ENCODE data around the gene ELK4.

ELK4 gene

DNA sequence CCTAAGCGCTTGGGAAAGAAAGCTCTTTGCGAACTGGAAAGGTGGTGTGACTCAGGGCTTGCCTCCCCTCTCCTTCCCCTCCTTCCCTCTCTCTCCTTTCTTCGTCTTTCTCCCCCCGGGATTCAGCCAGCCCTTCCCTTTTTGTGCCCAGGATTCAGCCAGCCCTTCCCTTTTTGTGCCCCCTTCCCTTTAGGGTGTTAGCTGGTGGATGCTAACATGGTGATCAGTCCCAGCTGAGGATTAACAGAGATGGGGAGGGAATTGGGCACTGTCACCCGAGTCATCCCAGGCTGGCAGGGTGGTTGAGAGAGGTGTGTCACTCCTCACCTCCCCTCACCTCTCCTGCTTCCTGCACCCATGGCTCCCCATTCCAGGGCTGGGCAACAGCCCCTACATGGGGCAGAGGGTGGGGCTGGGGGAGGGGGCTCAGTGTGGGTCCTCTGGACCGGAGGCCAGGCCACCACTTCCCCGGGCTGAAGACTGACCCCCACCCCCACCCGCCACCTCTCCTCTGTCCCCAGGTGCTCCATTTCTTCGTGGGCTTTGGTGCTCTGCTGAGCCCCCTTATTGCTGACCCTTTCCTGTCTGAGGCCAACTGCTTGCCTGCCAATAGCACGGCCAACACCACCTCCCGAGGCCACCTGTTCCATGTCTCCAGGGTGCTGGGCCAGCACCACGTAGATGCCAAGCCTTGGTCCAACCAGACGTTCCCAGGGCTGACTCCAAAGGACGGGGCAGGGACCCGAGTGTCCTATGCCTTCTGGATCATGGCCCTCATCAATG, 51.5 kb downstream of the ELK4 start:
- no peak for DNase-seq

DNA sequence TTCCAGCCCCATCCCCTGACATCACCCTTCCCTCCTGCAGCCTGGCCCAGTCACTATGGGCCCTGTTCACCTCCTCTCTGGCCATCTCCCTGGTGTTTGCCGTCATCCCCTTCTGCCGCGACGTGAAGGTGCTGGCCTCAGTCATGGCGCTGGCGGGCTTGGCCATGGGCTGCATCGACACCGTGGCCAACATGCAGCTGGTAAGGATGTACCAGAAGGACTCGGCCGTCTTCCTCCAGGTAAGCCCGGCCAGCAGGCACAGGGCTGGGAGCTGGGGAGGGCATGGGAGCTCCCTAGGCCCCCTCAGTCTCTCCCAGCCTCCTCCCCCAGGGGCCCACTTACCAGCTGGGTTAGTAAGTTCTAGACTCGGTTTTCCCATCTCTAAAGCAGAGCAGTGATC, 52.1 kb downstream of the ELK4 start:
- DNase-seq, result no peak

DNA sequence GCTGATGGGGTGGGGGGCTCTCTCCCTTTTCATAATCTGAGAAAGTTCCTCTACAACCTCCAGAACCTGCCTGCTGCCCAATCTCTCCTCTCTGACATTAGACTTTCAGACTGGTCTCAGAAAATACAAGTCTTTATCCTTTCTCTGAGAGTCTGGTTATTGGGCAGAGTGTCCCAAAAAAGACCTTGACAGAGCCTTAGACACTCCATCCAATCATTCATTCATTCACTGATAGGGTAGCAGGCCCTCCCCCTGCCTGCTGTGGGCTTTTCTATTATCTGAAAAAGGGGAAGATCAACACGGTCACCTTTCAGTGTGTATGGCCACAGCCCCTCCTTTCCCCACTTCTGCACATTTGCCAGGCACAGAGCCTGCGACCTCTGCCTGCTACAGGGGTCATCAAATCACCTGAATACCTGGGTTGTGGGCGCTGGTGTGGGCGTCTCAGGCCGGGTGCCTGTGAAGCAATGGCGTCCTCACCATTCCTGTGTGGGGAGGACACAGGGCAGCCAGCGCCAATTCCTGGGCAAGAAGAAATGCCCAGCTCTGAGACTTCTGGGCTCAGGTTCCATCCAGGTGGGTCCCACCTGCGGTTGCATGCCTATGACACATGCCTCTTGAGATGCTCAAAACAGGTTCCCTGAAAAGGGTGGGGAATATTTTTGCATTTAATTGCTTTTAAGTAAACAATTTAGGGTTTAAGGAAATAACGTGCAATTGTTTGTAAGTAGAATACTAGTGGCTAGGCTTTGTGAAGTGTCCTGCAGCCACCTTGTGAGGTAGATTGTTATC, 52.8 kb downstream of the ELK4 start:
- DNase-seq, result no peak

DNA sequence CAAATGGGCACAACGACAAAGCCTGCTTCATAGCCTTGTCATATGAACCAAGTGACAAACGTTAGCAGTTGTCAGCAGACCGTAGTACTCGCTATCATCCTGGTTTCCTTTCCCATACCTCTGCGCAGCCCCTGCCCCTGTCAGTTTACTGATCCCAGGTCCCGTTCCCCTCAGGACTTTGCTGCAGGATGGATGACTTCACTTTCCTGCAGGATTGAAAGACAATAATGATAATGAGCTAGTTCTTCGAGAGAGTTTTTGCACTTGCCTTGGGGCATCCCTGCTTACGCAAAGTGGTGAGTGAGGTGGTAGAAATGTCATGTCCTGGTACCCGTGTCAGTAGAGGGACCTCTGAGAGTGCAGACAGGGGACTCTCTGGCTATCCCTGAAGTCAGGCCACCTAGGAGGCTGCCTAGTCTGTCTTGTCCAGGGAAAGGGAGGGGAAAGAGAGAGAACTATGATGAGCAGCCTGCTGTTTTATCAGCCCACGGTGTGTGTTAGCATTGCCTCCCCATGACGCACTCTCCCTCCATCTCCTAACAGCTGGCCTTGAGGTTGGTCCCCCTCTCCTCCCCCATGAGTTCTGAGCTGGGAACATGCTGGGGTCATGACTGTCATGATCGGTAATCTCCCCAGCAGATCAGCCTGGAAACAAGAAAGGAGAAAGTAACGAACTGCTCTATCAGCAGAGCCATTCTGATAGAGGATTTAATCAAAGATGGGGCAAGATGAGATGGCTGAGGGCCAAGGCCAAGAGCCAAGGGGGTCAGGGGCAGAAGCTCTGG, 53.7 kb downstream of the ELK4 start:
- no peak for DNase-seq

DNA sequence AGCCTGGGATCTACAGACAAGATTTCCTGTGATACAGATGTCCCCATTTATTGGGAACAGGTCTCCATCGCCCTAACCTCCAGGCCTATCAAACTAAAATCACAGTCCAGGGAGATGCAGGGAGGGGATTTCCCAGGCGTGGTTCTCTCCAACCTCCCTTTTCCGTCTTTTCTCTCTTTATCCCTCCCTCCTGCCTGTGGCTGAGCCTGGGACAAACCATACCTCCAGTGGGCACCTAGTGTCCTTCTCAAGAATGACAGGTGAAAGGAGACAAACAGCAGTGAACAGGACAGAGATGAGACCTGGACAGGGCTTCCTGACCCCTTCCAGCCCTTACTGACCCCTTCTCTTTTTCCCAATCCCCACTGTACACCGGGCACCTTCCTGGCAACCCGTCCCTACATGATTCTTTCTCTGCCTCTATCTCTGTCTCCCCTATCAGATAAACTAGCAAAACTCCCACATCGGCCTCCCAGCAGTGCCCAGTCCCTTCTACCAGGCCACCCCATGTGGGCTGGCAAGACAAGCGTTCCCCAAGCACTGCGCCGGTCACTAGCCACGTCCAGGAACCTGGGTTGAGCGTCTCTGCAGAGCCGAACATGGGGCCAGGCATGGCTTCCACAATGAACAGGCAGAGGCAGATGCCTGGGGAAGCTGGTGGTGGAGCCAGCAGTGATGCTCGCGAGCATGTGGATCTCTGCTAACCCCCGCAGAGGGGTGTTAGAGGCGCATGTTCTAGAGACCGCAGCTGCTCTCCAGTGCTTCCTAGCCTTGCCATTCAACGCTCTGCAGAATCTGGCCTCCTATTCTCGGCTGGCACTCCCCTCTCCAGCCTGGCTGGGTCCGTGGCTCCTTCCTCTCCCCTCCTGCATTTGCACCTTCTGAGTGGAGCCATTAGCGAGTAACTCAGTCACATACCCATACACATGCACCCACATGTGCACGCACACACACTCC, 54.7 kb downstream of the ELK4 start:
- no peak for DNase-seq

DNA sequence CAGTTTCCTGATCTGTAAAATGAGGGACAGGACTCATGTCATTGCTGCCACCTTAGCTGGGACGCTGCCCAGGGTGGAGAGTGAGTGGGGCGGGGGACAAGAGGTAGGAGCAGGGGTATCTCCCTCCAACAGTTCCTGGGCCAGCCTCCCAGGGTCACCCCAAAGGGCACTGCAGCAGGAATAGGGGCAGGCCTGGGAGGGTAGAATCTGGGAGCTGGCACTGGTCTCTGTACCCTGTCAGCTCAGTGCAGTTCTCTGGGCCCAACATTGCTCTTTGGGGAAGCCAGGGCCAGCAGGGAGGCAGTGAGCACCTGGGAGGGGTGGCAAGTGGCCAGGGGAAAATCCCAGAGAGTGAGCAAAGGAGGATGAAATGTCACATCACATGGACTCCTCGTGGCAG, 55.8 kb downstream of the ELK4 start:
- no peak for DNase-seq

DNA sequence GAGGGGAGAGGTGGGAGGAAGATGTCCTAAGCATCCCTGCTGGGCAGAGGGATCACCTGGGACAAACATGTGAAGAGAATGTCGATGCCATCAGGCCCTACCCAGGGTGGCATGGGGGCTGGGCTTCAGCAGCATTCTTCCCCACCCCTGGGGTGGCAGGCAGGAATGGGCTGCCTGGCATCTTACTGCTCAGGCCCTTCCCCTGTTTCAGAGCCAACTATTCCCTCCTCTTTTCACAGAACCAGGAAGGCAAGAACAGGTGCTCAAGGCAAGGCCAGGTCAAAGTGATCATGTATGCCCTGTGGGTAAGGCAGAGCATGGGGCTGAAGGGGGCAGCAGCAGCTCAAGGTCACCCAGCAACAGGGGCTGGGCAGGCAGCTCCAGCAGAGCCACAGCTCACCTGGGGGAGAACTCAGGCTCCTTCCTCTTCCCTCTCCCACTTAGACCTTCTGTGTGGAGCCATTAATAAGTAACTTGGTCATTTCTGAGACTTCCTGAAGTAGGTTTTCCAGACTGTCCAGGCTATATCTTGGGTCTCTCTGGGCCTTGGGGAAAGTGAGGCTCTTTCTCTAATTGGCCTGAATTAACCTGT, 56.4 kb downstream of the ELK4 start:
- DNase-seq, result no peak

DNA sequence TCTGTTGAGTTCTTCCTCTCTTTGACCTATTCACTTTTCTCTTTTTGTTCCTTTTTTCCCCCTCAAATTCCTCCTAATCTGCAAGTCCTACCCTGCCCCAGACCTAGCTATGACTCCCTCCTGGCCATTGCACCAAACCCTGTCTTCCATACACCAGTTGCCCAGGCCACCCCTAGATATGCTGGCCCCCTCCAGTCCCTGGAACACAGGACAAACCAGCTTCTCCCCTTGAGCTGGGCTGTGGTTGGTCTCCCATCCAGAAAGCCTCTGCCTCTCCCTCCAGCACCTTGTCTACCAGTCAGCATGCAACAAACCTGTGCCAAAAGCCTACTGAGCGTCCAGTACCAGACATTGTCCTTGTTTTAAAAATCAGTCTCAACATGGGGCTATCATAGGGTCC, 59.4 kb downstream of the ELK4 start:
- no peak for DNase-seq

DNA sequence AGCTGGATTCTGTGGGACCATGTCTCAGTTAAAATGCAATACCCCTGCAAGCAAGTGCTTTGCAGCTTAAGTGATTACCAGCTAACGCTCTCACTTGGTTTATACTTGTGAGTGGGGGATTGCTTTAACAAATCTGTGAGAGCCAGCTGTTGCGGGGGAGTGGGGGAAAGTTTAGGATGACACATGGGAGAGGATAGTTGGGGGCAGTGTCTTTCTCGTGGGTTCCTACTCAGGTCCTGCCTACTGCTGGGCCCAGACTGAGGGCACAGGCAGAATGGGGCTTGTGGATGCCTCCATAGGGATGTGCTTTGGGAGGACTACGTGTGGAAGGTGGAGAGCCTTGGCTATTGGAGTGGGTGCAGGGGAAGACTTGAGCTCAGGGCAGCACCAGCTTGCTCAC, 60.1 kb downstream of the ELK4 start:
- no peak for DNase-seq

DNA sequence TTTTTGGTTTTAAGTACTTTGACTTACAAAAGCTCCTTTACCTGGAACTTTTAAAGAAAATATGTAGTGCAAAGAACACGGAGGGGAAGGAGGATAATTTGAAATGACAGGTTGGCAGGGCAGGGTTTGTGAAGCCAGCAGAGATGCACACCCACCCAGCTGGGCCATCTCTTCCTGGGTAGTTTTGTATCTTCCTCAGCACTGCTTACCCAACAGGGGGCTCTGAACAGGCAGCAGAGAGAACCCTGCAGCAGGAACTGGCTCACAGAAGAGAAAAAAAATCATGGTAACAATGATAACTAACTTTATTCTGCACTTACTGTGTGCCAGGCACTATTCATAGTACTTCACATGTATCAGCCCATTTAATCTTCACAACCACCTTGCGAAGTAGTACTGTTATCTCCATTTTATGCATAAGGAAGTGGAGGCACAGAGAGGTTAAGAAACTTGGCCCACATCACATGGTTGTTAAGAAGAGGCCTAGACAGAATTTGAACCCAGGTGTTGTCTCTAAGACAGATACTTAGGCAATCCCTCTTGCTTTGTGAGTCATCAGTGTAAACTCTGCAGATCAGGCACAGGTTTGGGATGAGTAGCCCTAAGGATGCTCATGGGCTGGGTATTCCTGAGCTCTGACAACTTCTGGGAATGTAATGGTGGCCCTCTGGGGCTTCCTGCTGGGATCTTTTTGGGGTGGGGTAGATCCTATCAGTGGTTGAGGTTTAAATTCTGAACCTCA, 60.8 kb downstream of the ELK4 start:
- no peak for DNase-seq

DNA sequence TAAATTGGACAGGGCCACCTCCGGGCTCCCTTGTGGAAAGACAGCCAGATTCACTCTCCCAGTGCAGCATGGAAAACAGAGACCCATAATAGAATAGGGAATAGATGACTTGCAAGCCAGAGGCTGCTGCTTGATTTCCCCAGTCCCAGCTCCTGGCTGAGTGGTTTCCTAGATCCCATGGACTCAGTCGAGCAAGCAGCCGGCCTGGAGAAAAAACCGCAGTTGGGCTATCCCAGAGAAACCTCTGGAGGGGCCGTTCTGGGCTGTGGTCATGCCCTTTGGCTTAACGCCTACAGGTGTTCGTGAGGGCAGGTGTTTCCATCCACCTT, 61.7 kb downstream of the ELK4 start:
- no peak for DNase-seq

DNA sequence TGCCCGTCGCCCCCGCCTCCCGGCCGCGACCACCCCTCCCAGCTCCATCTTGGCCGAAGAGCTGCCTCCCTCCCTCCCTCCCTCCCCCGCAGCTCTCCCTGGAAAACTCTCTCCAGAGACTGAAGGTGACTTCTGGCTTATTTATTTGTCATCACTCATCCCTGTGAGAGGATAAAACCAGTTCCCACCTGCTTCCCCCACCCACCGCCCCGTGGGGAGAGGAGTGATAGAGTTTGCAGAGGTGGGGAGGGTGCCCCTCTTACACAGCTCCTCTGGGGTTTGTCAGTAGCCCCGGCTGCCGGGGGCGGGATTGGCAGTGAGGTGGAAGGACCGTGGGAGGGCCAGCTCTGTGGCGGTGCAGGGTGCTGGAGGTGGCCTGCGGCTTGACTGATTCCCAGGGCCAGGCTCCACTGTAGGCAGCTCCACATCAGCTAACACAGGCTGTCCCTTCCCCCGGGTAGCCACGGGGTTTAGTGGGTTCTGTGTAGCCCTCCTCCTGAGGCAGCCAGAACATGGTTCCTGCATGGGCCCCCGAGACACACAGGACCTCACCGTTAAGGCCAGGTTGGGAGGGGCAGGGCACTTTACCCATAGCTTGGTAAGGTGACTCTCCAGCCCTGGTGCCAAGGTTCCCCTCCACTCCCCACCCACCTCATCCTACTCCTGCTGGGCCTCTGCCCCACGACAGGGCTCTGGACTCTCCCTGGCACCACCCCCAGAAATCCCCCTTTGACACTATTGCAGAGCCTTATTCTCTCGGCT, 62.2 kb downstream of the ELK4 start:
- no peak for DNase-seq

DNA sequence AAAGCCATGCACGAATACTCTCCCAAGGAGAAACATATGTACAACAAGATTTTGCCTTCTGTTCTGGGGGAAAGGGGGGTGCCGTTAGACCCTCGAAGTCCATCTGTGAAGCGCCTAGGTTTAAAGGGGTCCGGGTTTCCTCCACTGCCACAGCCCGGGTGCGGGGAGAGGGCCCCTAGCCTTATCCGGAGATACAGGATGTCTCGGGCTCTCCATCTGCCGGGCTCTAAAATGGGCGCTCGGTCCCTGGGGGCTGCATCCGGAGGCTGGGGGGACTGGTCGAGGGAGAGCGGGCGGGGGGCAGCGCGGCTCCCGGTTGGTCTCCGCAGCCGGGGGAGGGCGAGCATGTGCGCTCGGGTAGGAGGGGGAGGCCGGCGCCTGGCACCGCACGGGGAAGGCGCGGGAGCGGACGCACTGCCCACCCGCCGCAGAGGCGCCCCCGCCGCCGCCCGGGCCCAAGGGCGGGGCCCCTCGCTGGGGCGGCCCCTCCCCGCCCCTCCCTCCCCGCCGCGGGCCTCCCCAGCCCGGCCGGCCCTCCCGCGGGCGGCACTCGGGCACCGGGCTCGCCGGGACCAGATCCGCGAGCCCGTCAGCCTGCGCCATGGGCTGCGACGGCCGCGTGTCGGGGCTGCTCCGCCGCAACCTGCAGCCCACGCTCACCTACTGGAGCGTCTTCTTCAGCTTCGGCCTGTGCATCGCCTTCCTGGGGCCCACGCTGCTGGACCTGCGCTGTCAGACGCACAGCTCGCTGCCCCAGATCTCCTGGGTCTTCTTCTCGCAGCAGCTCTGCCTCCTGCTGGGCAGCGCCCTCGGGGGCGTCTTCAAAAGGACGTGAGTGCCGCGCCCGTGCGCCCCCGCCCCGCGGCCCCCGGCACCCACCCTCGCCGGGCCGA, 63.1 kb downstream of the ELK4 start:
- no peak for DNase-seq

DNA sequence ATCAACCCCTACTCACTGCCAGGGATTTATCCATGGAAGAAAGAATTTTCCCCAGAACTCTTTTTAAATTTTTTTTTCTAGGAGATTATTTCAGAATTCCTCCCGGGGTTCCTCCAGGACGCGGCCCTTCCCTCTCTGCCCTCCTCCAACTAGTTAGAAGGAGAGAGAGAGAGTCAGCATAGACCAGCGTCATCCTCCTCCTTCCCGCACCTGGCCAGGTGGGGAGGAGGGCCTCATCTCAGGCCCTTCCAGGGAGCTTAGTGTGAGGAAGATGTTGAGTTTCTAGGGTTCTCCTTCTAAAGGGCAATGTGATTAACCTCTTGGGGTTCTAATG, 63.7 kb downstream of the ELK4 start:
- no peak for DNase-seq

DNA sequence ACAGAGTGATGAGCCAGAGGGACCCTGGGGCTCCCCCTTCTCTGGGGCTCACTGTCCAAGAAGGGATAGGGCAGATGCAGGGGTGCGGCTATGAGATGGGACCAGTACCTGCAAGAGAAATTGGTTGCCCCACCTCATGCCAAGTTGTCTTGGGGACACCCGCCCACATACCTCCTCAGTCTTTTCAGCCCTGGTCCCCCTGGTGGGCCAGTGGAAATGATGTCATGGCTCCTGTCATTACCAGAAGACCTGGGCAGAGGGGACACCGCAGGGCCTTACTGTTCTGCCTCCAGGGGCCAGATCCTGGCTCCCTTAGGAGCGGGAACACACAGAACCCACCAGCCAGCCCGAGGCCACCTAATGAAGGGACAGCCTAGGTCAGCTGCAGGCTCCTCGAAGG, 64.1 kb downstream of the ELK4 start:
- DNase-seq, result no peak

DNA sequence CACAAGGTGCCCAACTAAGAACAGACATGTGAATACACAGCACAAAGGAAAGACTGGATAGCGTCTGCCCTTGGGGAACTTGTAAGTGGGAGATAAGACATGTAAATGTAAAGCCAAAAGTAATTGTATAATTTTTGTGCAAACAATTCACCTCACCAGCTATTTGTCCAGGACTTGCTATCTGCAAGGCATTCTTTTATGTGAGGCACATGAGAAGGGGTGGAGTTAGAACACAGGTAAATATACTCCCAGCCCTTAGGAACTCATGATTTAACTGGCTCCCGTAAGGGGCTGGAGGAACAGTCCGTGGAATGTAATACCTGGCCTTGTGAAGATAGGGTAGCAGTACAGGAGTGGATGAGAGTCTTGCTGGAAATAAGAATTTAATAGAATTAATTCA, 66.0 kb downstream of the ELK4 start:
- DNase-seq, result no peak

DNA sequence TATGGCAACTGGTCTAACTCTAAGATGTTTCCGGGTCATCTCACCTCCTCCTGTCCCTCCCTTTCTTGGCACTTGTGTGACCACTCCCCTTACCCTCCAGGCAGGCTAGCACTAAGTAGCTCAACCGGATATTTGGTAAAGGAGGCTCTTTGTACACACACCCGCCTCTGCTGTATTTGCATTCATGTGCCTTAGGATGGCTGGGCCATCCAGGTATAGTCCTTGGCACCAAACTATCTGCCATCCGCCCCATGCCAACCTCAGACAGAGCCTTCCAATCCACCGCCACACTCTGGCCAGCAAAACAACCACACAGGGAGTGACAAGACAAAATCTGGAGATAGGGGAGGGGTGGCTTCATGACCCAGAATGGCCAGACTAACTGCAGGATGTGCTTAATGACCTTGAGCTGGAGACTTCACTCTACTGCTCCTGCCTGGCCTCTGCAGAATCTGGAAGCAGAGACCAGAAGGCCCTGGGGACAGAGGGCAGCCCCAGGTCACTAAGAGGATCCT, 67.8 kb downstream of the ELK4 start:
- DNase-seq, result no peak

DNA sequence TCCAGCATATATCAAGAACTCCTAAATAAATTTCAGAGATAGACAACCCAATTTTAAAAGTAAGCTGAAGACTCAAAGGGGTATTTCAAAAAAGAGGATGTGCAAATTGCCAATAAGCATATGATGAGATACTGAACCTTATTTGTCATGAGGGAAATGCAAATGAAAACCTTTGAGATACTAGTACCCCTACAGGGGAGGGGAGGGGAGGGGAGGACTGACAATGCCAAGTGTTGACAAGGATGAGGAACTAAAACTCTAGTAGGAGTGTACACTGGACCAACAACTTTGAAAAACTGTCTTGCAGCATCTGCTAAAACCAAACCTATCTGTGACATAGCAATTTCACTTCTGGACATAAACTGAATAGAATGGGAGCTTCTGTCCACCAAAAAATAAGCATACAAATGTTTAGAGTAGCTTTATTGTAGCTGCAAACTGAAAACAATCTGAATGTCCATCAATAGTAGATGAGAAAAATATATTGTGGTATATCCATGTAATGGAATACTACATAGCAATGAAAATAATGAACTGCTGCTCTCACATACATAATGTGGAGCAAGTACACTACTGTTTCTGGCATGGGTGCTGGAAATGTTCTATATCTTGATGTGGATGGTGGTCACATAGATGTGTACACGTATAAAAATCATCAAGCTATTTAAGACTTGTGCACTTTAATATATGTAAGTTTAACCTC, 70.2 kb downstream of the ELK4 start:
- DNase-seq, result no peak
